ENCODE data around the gene GAS6.

GRCh38 chr13:113838711-113839201, 25.1 kb downstream of the GAS6 start:
- TF ChIP-seq, protein P1, sequence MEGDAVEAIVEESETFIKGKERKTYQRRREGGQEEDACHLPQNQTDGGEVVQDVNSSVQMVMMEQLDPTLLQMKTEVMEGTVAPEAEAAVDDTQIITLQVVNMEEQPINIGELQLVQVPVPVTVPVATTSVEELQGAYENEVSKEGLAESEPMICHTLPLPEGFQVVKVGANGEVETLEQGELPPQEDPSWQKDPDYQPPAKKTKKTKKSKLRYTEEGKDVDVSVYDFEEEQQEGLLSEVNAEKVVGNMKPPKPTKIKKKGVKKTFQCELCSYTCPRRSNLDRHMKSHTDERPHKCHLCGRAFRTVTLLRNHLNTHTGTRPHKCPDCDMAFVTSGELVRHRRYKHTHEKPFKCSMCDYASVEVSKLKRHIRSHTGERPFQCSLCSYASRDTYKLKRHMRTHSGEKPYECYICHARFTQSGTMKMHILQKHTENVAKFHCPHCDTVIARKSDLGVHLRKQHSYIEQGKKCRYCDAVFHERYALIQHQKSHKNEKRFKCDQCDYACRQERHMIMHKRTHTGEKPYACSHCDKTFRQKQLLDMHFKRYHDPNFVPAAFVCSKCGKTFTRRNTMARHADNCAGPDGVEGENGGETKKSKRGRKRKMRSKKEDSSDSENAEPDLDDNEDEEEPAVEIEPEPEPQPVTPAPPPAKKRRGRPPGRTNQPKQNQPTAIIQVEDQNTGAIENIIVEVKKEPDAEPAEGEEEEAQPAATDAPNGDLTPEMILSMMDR (IDR thresholded peaks at IDR 0.05): no peak
- TF ChIP-seq POLR2A (IDR thresholded peaks at IDR 0.05): no peak
